Right atrium auricular region (tissue), 2 donors: Measurements from ENCODE around the gene RAB17. TPM values are rescaled to one million over a fixed set of nuclear protein-coding genes. Genes with fewer than 3 reads are reported as not detected.

Source experiments
- DNase-seq: peaks from one replicate; pipeline ENCODE4 v3.0.0-alpha.2; 2019; ENCODE audit warnings: low spot score
- H3K27ac ChIP-seq, 2 donors: fragments of 200-600 bp; sonication (generic); 1 replicate in 1 of 2; 2 replicates in 1 of 2; pipeline ENCODE4 v1.5.1; 2016 to 2019
- H3K27me3 ChIP-seq, 2 donors: fragments of 200-600 bp; sonication (generic); one replicate each; pipeline versions ENCODE4 v1.5.1 to v1.6.0; 2017 to 2019
- H3K36me3 ChIP-seq: fragments of 200-600 bp; sonication (generic); one replicate; pipeline ENCODE4 v1.5.1; 2016
- H3K4me1 ChIP-seq, 2 donors: fragments of 200-600 bp; sonication (generic); one replicate each; pipeline versions ENCODE4 v1.5.1 to v1.6.0; 2017 to 2019
- H3K4me3 ChIP-seq, 2 donors: fragments of 200-600 bp; sonication (generic); 1 replicate in 1 of 2; 2 replicates in 1 of 2; pipeline ENCODE4 v1.5.1; 2017 to 2019; ENCODE audit warnings: mild to moderate bottlenecking in 1 of 2, moderate library complexity in 1 of 2
- H3K9me3 ChIP-seq, 2 donors: fragments of 200-600 bp; sonication (generic); one replicate each; pipeline ENCODE4 v1.5.1; 2019
- CTCF ChIP-seq, 2 donors: fragments of 200-600 bp; sonication (generic); IDR thresholded peaks; one replicate each; pipeline ENCODE4 v1.5.1; 2019; ENCODE audit warnings: antibody characterized with exemption in 2 of 2
- total RNA-seq, 2 donors: library from RNA; depleted of rRNA; stranded (reverse); fragments of >200 nt; gene quantifications; one replicate each; pipeline ENCODE4 v1.1.0, GENCODE V29; 2016

Gene RAB17
- total RNA-seq, 2 donors from 2014 or later = 1.0 to 4.5 TPM

GRCh38 chr2:237540223-237540775 is 50.2 kb downstream of the RAB17 start:
- no peak overlapping the region for H3K27ac ChIP-seq
- peaks cover 0 to 17% of the 10 kb centered on the region in 2 donors for H3K4me1 ChIP-seq
- H3K9me3 ChIP-seq = no peaks in the 10 kb centered on the region
- TF ChIP-seq CTCF (IDR thresholded peaks at IDR 0.05) = no peak
- H3K4me3 ChIP-seq = no peak overlapping the region
- no peaks in the 10 kb centered on the region for H3K27me3 ChIP-seq
- H3K36me3 ChIP-seq = no peaks in the 10 kb centered on the region
- no peak for DNase-seq

- no peak for DNase-seq
- Histone ChIP-seq H3K4me3 (no peak overlapping the region), H3K36me3 (no peaks in the 10 kb centered on the region), H3K9me3 (no peaks in the 10 kb centered on the region), H3K4me1 (peaks cover 0 to 17% of the 10 kb centered on the region in 2 donors), H3K27me3 (no peaks in the 10 kb centered on the region), H3K27ac (no peak overlapping the region)
- no peak for TF ChIP-seq CTCF (IDR thresholded peaks at IDR 0.05)
Measured at GRCh38 chr2:237539681-237540080, 50.9 kb downstream of the RAB17 start.

- Histone ChIP-seq H3K4me1 (peaks cover 0 to 17% of the 10 kb centered on the region in 2 donors), H3K27me3 (no peaks in the 10 kb centered on the region), H3K4me3 (no peak overlapping the region), H3K36me3 (no peaks in the 10 kb centered on the region), H3K27ac (no peak overlapping the region), H3K9me3 (no peaks in the 10 kb centered on the region)
- DNase-seq = no peak
- no peak for TF ChIP-seq CTCF (IDR thresholded peaks at IDR 0.05)
Measured at GRCh38 chr2:237538901-237539300, 51.6 kb downstream of the RAB17 start.

GRCh38 chr2:237538001-237538720 is 52.4 kb downstream of the RAB17 start:
- Histone ChIP-seq H3K27me3 (no peaks in the 10 kb centered on the region), H3K36me3 (no peaks in the 10 kb centered on the region), H3K4me1 (peaks cover 0 to 17% of the 10 kb centered on the region in 2 donors), H3K9me3 (no peaks in the 10 kb centered on the region), H3K27ac (no peak overlapping the region), H3K4me3 (no peak overlapping the region)
- DNase-seq = no peak
- no peak for TF ChIP-seq CTCF (IDR thresholded peaks at IDR 0.05)

- H3K4me3 ChIP-seq = no peak overlapping the region
- DNase-seq = no peak
- H3K9me3 ChIP-seq = no peaks in the 10 kb centered on the region
- H3K36me3 ChIP-seq = no peaks in the 10 kb centered on the region
- H3K27me3 ChIP-seq = no peaks in the 10 kb centered on the region
- H3K27ac ChIP-seq = no peak overlapping the region
- no peak for TF ChIP-seq CTCF (IDR thresholded peaks at IDR 0.05)
- H3K4me1 ChIP-seq = peaks cover 0 to 17% of the 10 kb centered on the region in 2 donors
Measured at GRCh38 chr2:237536617-237537016, 53.9 kb downstream of the RAB17 start.

GRCh38 chr2:237536083-237536415 is 54.5 kb downstream of the RAB17 start:
- Histone ChIP-seq H3K36me3 (no peaks in the 10 kb centered on the region), H3K4me1 (peaks cover 0 to 11% of the 10 kb centered on the region in 2 donors), H3K4me3 (no peak overlapping the region), H3K9me3 (no peaks in the 10 kb centered on the region), H3K27me3 (no peaks in the 10 kb centered on the region), H3K27ac (no peak overlapping the region)
- no peak for DNase-seq
- TF ChIP-seq CTCF (IDR thresholded peaks at IDR 0.05) = no peak
